Transverse colon (tissue), 3 donors: ENCODE results near the gene SHISA3.

Experiments
- EP300 ChIP-seq: sonication (generic); formaldehyde crosslinking; IDR thresholded peaks from one replicate; pipeline ENCODE4 v1.6.1; 2017; ENCODE audit warnings: antibody characterized with exemption, low read depth
- POLR2A ChIP-seq: fragments of 450-650 bp; IDR thresholded peaks from one replicate; pipeline ENCODE4 v1.6.1; 2016; ENCODE audit warnings: antibody characterized with exemption, mild to moderate bottlenecking, moderate library complexity
- TF ChIP-seq, protein P1 (sequence below), 5 experiments: fragments of 200-600 bp in 3 of 5; fragments of 450-650 bp in 2 of 5; sonication (generic) in 3 of 5; IDR thresholded peaks; 1 replicate in 2 of 5; 2 replicates in 3 of 5; pipeline ENCODE4 v1.5.1; 2016 to 2017; ENCODE audit warnings: antibody characterized with exemption in 5 of 5, inconsistent platforms in 3 of 5, mild to moderate bottlenecking in 2 of 5, moderate library complexity in 1 of 5

DNA sequence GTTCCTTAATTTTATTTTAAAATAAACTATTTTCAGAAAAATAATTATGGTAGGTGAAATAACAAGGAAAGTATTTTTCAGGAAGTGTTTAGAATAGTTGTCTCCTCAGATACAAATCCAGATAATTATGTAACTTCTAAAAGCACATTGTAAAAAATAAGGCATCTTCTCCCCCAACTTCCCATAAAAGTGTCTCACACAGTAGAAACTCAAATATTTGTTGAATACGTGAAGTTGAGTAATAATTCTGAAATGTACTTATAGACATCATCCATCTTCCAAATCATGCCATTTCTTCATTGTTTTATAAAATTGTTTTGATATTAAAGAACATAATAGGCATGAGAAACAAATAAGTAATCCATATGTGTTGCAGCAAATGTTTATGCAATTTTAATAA, 18.0 kb downstream of the SHISA3 start:
- TF ChIP-seq EP300, result no peak
- TF ChIP-seq, protein P1, sequence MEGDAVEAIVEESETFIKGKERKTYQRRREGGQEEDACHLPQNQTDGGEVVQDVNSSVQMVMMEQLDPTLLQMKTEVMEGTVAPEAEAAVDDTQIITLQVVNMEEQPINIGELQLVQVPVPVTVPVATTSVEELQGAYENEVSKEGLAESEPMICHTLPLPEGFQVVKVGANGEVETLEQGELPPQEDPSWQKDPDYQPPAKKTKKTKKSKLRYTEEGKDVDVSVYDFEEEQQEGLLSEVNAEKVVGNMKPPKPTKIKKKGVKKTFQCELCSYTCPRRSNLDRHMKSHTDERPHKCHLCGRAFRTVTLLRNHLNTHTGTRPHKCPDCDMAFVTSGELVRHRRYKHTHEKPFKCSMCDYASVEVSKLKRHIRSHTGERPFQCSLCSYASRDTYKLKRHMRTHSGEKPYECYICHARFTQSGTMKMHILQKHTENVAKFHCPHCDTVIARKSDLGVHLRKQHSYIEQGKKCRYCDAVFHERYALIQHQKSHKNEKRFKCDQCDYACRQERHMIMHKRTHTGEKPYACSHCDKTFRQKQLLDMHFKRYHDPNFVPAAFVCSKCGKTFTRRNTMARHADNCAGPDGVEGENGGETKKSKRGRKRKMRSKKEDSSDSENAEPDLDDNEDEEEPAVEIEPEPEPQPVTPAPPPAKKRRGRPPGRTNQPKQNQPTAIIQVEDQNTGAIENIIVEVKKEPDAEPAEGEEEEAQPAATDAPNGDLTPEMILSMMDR (IDR thresholded peaks at IDR 0.05), result no peak
- no peak for TF ChIP-seq POLR2A
